ENCODE measurements around the gene PSMG4. TPM values are rescaled to one million over a fixed set of nuclear protein-coding genes. Genes with fewer than 3 reads are reported as not detected.

PSMG4 gene
- total and polyA plus RNA-seq, 9 of the 15 experiments (the other 6 are each of a cell fraction or from before 2014, with no cell fraction given), result 12.9 to 185 (median 52.0) TPM

DNA sequence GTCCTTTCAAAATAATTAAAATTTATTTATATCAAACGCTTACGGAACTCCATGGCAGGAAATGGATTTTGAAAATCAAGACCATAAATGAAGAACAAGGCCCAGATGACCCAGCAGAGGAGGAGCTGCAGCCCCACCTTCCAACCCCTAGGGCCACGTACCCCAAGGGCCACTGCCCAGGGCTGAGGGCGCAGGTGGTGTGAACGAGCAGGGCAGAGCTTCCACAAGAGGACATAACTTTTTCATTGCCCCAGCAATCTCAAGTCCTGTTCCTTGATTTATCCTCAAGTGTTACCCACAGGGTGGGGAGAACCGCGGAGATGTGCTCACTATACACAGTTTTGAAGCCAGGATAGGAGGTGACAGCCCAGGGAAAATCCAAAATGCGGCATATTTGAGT, 42.8 kb downstream of the PSMG4 start (continued):
- TF ChIP-seq, protein P1, sequence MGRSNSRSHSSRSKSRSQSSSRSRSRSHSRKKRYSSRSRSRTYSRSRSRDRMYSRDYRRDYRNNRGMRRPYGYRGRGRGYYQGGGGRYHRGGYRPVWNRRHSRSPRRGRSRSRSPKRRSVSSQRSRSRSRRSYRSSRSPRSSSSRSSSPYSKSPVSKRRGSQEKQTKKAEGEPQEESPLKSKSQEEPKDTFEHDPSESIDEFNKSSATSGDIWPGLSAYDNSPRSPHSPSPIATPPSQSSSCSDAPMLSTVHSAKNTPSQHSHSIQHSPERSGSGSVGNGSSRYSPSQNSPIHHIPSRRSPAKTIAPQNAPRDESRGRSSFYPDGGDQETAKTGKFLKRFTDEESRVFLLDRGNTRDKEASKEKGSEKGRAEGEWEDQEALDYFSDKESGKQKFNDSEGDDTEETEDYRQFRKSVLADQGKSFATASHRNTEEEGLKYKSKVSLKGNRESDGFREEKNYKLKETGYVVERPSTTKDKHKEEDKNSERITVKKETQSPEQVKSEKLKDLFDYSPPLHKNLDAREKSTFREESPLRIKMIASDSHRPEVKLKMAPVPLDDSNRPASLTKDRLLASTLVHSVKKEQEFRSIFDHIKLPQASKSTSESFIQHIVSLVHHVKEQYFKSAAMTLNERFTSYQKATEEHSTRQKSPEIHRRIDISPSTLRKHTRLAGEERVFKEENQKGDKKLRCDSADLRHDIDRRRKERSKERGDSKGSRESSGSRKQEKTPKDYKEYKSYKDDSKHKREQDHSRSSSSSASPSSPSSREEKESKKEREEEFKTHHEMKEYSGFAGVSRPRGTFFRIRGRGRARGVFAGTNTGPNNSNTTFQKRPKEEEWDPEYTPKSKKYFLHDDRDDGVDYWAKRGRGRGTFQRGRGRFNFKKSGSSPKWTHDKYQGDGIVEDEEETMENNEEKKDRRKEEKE (IDR thresholded peaks at IDR 0.05; ENCODE audit: borderline replicate concordance in 1 of 2, control insufficient read depth in 1 of 2, low read depth in 2 of 2, low read length in 1 of 2), result no peak
- TF ChIP-seq MCM7 (IDR thresholded peaks at IDR 0.05), result no peak
- no peak for TF ChIP-seq GTF2E2 (tag; IDR thresholded peaks at IDR 0.05)
- TF ChIP-seq CHD4 (IDR thresholded peaks at IDR 0.05; ENCODE audit: insufficient read depth, insufficient replicate concordance, low read depth, low read length, poor library complexity, severe bottlenecking), result no peak
- TF ChIP-seq, protein P2, sequence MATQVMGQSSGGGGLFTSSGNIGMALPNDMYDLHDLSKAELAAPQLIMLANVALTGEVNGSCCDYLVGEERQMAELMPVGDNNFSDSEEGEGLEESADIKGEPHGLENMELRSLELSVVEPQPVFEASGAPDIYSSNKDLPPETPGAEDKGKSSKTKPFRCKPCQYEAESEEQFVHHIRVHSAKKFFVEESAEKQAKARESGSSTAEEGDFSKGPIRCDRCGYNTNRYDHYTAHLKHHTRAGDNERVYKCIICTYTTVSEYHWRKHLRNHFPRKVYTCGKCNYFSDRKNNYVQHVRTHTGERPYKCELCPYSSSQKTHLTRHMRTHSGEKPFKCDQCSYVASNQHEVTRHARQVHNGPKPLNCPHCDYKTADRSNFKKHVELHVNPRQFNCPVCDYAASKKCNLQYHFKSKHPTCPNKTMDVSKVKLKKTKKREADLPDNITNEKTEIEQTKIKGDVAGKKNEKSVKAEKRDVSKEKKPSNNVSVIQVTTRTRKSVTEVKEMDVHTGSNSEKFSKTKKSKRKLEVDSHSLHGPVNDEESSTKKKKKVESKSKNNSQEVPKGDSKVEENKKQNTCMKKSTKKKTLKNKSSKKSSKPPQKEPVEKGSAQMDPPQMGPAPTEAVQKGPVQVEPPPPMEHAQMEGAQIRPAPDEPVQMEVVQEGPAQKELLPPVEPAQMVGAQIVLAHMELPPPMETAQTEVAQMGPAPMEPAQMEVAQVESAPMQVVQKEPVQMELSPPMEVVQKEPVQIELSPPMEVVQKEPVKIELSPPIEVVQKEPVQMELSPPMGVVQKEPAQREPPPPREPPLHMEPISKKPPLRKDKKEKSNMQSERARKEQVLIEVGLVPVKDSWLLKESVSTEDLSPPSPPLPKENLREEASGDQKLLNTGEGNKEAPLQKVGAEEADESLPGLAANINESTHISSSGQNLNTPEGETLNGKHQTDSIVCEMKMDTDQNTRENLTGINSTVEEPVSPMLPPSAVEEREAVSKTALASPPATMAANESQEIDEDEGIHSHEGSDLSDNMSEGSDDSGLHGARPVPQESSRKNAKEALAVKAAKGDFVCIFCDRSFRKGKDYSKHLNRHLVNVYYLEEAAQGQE (IDR thresholded peaks at IDR 0.05; ENCODE audit: borderline replicate concordance), result no peak
- TF ChIP-seq, protein P2 (CRISPR knock-in tag; IDR thresholded peaks at IDR 0.05; ENCODE audit: low read depth), result no peak
- no peak for TF ChIP-seq SMARCA5 (IDR thresholded peaks at IDR 0.05)
- TF ChIP-seq ZNF184 (CRISPR knock-in tag; IDR thresholded peaks at IDR 0.05), result no peak
